NCI-H526 treated with DMSO at 0.1 percent for 48 hours (cell line): Measurements from ENCODE around the gene MPRIP.

Source experiments
- DNase-seq: peaks from one replicate; lab custom pipeline; 2025; lab: John Stamatoyannopoulos, UW

The MPRIP gene

GRCh38 chr17:17236295-17237025, 194.2 kb downstream of the MPRIP start:
- no peak for DNase-seq

DNA sequence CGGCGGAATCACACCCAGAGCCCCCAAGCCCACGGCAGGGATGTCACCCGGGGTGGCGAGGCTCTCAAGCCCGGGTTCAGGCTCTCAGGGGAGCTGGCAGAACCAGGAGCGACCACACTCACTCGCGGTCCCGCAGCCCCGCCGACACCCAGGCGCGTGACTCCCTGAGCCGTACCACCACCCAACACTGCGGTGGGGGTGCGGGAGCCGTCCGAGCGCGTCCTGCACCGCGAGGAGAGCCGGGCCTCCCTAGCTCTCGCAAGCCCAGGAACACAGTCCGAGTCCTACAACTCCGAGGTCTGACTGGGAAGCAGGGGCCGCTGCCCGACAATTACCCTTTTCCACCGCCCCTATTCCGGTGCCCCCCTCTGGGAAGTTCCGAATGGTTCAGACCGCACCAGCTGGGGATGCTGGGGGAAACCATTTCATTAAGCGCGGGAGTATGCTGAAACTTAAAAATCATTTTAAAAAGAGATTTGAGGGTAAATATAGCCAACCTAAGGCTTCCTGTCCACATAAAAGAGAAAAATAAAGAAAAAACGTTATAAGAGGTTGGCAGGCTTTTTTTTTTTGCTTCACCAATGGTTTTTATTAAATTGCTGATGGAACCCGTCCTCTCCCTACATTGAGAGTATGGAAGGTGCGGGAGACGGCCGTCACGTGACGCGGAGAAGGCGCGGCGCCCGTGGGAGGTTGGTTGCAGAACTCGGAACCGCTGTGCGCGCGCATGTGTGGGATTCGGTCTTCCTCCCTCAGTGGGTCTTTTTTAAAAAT, 195.0 kb downstream of the MPRIP start, which contains the start of gene FLCN:
FLCN (minus strand) TSS at position 143 of the 774 bp plus-strand sequence. CDS start 9,031 bp downstream, outside the sequence.
- DNase-seq: peak; percentile 55

DNA sequence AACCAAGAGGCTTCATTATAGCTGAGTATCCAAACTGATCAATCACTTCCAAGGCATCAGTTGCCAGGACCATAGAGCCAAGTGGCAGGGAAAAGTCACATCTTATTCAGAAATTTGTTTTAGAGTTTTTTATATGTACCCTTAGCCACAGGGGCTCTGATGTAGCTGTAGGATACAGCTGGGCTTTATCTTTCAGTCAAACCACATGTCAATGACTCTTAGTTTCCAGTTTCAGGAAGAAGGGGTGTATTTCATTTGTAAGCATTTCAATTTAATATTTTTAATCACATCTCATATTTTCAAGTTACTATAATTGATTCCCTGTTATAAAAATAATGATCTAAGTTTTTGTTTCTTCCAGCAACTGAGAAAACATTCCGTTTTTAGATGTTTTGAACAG, 197.6 kb downstream of the MPRIP start:
- no peak for DNase-seq

DNA sequence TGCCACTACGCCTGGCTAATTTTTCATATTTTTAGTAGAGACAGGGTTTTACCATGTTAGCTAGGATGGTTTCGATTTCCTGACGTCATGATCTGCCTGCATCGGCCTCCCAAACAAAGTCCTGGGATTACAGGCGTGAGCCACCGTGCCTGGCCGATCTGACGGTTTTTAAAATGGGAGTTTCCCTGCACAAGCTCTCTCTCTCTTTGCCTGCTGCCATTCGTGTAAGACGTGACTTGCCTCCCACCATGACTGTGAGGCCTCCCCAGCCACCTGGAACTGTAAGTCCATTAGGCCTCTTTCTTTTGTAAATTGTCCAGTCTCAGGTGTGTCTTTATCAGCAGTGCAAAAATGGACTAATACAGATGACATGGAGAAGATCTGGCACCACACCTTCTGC, 199.4 kb downstream of the MPRIP start:
- DNase-seq: no peak

DNA sequence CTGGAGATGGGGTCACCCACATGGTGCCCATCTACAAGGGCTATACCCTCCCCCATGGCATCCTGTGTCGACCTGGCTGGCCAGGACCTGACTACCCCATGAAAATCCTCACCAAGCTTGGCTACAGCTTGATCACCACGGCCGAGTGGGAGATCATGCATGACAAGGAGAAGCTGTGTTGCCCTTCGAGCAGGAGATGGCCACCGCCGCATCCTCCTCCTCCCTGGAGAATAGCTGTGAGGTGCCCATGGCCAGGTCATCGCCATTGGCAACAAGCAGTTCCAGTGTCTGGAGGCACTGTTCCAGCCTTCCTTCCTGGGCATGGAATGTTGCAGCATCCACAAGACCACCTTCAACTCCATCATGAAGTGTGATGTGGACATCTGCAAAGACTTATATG, 200.0 kb downstream of the MPRIP start:
- no peak for DNase-seq
